HG03469 (cell line): ENCODE results near the gene FAHD2A.
"Not testable (repeated sequence)": the region's sequence is repeated elsewhere in the genome, so short reads cannot be mapped to it uniquely, and the experiment has no call there.

Source experiments
- ATAC-seq: cut with Tn5 transposase; IDR thresholded peaks from one replicate; pipeline ENCODE4 v1.9.1; 2021; ENCODE audit warnings: mild to moderate bottlenecking, moderate library complexity, moderate number of reproducible peaks; ENCODE audit not compliant: unreplicated experiment

FAHD2A gene

GRCh38 chr2:95375532-95376150 lies 26.9 kb upstream of the FAHD2A start:
- ATAC-seq = no peak

DNA sequence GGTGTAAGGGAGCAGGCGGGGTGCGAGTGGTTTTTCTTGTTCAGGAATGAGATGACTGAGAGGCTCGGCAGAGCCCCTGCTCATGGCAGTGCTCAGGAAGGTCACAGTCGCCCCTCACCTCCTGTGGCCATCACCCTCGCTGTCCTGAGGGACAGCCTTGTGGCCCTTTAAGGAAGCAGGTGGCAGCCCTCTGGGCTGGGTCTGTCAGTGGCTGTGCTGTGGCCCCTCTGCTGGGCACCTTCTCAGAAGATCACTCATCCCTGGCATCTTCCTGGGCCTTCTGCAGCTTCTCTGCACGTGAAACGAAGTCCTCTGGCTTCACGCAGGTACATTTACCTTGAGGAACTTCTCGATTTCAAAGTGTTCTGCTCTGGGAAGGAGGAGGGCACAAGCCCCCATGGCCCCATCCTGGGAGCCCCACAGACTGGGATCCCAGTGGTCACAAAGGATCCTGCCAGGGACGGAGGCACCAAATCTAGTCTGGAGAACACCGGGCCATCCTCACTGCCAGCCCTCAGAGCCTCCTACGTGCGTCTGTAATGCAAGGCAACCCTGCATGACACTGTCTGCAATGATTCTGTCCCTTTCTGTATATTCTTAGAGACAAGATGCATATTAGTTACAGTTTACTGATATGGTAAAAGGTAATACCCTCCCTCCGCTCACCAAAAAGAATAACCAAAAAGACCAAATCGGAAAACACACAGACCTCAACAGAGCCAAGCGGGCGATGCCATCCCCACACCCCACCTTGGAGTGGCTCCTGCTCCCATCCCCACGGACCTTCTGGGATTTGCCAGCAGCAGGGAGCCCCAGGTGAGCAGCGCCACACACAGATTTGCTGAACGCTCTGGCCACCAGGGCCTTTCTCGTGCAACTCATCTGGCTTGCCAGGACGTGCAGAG lies 25.9 kb upstream of the FAHD2A start:
- no peak for ATAC-seq

GRCh38 chr2:95377216-95378123 lies 25.0 kb upstream of the FAHD2A start:
- no peak for ATAC-seq

- ATAC-seq = not testable (repeated sequence)
These were observed 24.2 kb upstream of the FAHD2A start for GRCh38 chr2:95378281-95378680.

DNA sequence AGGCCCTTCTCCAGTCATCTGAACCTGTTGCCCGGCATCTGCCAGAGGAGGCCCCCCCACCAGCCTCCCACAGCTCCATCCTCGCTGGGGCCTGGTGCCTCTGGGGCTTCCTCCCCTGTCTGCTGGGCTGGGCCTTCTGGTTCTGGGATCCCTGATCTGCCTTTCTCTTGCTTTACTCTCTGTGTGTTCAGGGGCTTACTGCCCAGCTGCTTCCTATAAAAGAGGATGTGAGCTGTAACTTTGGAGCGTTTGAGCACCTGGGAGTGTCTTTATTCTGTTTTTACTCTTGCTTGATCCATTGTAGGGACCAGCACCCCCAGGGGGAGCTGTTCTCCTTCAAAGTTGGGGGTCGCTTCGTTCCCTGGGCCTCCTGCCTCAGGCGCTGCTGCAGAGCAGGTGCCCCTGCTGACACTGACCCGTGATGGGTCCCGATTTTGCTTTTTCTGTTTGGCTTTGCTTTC lies 23.1 kb upstream of the FAHD2A start:
- no peak for ATAC-seq

DNA sequence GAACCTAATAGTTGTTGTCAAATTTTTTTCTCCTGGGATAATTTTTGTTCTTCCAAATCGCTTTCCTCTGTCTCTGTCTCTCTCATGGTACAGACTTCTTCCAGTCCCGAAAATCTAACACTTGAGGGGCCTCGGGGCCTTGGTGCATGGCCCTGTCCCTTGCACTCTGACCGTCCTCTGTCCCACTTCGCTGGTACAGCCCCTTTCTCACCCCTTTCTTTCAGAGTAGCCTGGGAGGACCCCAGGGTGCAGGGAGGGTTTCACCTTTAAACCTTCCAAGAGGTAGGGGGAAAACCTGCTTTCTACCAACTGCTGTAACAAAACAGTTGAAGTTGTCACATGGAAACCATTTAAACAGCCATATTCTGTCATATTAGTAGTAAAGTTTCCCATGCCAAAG lies 22.2 kb upstream of the FAHD2A start:
- ATAC-seq = no peak

DNA sequence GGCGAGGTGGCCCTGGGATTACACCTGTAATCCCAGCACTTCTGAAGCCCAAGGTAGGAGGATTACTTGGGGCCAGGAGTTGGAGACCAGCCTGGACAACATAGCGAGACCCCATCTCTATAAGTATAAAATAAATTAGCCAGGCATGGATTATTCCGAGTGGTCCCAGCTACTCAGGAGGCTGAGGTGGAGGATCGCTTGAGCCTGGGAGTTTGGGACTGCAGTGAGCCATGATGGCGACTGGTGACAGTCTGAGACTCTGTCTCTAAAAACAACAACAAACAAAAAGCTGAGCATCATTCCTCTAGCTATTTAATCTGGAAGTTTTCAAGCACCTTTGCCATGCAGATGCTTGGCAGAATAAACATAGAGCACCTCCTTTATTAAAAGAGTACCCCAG lies 21.8 kb upstream of the FAHD2A start:
- ATAC-seq = no peak

DNA sequence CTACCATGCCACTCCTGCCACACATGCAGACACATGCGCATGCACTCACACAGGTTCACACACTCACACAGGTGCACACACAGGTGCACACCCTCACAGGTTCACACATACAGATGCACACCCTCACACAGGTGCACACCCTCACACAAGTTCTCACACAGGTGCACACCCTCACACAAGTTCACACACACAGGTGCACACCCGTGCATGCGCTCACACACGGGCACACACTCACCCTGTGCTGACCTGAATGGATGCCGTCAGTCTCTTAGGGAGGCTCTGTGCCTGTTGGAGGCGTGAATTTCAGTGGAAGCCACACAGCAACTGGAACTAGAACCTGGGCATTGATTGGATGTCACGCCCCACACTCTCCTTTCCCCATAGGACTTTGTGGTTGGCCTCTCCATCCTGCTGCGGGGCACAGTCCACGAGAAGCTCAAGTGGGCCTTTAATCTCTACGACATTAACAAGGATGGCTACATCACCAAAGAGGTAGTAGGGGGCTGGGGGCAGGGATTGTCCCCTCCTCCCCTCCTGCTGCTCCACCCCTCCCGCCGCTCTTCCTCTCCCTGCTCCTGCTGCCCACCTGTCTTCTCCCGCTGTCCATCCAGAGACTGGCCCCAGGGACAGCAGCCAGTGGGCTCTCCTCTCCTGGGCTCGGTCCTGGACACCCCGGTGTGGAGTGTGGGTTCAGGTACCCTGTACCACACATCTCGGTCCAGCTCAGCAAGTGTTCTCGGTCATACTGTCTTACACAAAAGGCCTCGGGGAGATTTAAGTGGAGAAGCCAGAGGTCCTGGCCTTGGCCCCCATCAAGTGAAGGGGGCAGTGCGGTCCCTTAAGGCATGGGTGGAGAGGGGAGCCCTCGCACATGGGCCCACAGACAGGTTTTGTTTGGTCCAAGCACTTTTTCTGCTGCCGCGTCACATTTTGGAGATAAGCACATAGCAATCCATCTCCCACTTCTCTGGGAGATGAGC lies 21.0 kb upstream of the FAHD2A start:
- no peak for ATAC-seq

GRCh38 chr2:95382192-95382591 lies 20.3 kb upstream of the FAHD2A start:
- ATAC-seq = no peak

- ATAC-seq = no peak
These were observed 19.5 kb upstream of the FAHD2A start for GRCh38 chr2:95382686-95383634.

- no peak for ATAC-seq
These were observed 18.9 kb upstream of the FAHD2A start for GRCh38 chr2:95383635-95384027.

DNA sequence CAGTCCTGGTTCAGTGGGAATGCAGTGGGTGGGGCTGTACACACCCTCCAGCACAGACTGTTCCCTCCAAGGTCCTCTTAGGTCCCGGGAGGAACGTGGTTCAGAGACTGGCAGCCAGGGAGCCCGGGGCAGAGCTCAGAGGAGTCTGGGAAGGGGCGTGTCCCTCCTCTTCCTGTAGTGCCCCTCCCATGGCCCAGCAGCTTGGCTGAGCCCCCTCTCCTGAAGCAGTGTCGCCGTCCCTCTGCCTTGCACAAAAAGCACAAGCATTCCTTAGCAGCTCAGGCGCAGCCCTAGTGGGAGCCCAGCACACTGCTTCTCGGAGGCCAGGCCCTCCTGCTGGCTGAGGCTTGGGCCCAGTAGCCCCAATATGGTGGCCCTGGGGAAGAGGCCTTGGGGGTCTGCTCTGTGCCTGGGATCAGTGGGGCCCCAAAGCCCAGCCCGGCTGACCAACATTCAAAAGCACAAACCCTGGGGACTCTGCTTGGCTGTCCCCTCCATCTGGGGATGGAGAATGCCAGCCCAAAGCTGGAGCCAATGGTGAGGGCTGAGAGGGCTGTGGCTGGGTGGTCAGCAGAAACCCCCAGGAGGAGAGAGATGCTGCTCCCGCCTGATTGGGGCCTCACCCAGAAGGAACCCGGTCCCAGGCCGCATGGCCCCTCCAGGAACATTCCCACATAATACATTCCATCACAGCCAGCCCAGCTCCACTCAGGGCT lies 17.5 kb upstream of the FAHD2A start:
- ATAC-seq = no peak

DNA sequence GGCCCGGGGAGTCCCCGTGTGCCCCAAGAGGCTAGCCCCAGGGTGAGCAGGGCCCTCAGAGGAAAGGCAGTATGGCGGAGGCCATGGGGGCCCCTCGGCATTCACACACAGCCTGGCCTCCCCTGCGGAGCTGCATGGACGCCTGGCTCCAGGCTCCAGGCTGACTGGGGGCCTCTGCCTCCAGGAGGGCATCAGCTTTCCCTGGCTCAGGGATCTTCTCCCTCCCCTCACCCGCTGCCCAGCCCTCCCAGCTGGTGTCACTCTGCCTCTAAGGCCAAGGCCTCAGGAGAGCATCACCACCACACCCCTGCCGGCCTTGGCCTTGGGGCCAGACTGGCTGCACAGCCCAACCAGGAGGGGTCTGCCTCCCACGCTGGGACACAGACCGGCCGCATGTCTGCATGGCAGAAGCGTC lies 16.9 kb upstream of the FAHD2A start:
- no peak for ATAC-seq

DNA sequence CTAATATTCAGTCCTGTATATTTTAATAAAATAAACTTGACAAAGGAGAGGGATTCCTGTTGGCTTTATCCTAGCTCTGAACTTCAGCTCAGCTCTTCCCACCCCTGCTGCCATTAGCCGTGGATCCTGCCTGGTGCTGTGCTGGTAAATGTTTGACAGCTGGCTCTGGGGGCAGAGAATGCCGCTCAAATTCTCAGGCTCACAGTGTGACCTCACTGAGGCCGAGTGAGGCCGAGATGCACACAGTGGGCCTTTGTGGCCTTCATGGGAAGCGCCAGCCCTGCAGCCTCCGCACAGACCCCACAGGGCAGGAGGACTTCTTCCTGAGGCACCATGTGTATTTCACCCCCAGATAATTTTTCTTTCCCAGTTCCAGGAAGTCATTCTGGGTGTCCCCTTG lies 16.5 kb upstream of the FAHD2A start:
- ATAC-seq = no peak

DNA sequence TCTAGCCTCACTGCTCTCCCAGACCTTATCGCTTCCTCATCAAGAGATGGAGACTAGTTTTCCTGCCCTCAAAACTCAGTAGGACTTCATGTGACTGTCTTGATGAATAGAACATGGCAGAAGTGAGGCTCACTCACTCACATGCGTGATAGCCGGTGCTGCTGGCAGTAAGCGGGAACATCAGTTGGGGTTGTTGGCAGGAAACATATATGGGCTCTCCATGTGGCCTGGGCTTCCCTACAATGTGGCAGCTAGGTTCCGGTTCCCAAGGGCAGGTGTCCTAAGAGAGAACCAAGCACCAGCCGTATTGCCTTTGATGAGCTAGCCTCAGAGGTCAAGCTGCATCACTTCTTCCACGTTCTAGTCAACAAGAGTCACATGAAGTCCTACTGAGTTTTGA lies 15.2 kb upstream of the FAHD2A start:
- no peak for ATAC-seq

DNA sequence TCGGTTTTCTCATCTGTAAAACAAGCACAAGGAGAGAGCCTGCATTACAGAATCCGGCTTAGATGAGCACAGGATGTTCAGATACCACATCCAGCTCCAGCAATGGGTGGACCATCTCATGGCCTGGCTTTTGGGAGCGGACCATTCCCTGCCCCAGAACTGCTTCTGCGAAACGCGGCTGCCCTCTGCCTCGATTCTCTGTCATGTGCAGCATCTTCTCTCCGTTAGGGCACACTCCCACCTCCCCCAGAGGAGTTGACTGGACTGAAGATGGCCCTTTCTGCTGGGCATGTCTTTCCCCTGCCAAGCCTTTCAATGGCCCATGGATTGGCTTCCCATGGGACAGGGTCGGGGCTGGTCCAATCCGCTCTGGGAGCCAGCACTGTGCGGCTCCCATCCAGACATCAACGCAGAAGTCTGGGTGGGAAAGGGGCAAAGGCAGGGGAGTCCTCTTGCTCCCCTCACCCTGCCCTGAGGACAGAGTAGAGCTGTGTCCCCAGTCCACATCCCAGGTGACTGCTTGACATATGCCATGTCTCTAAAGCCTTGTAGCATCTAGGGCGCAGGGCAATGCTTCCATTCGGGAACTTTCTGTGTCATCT lies 14.3 kb upstream of the FAHD2A start:
- no peak for ATAC-seq

DNA sequence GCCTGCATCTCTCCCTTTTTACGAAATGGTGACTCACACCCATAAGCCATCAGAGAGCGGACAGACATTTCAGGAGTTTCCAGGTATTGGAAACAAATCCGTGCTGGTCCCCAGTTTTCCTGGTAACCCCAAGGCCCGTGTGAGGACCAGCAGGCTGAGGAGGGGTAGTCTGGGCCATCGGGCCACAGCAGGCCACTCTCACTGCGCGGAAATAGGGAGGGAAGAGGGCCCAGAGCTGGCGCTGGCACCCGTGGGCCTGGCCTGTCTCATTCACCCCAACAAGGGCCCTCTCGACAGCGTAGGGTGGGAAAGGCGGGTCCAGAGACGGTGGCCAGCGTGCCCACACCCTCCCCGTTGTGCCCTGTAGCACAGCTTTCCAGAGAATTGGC lies 13.7 kb upstream of the FAHD2A start:
- ATAC-seq = no peak
